HG02798 (cell line): ENCODE data around the gene NDC80.

ENCODE experiments used
- ATAC-seq: cut with Tn5 transposase; IDR thresholded peaks from one replicate; pipeline ENCODE4 v1.9.1; 2021; ENCODE audit warnings: mild to moderate bottlenecking; ENCODE audit not compliant: unreplicated experiment, poor library complexity

NDC80 gene

DNA sequence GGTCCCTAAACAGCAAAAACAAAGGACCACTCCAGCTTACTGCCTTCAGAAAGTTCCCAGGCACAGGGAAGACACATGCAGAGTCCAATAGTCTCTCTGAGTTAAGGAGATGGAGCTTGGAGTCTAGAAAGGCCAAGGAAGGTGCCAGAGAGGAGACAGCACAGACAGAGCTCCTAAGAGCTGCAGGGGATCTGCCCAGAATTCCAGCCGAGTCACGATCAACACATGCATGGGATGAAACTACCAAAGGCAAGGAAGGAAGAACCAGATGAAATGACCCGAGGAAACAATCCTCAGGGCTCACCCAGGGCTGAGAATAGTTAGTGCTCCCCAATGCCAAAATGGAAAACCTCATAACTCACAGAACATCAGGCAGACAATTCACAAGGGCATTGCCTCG lies 15.5 kb upstream of the NDC80 start:
- ATAC-seq = no peak

GRCh38 chr18:2557536-2557935 lies 13.8 kb upstream of the NDC80 start:
- no peak for ATAC-seq

GRCh38 chr18:2559249-2559648 lies 12.1 kb upstream of the NDC80 start:
- no peak for ATAC-seq

GRCh38 chr18:2564373-2564772 lies 7.0 kb upstream of the NDC80 start:
- ATAC-seq = no peak

- no peak for ATAC-seq
These were observed 3.2 kb upstream of the NDC80 start for GRCh38 chr18:2568129-2568528.

GRCh38 chr18:2568605-2569004 lies 2.8 kb upstream of the NDC80 start:
- ATAC-seq = no peak

DNA sequence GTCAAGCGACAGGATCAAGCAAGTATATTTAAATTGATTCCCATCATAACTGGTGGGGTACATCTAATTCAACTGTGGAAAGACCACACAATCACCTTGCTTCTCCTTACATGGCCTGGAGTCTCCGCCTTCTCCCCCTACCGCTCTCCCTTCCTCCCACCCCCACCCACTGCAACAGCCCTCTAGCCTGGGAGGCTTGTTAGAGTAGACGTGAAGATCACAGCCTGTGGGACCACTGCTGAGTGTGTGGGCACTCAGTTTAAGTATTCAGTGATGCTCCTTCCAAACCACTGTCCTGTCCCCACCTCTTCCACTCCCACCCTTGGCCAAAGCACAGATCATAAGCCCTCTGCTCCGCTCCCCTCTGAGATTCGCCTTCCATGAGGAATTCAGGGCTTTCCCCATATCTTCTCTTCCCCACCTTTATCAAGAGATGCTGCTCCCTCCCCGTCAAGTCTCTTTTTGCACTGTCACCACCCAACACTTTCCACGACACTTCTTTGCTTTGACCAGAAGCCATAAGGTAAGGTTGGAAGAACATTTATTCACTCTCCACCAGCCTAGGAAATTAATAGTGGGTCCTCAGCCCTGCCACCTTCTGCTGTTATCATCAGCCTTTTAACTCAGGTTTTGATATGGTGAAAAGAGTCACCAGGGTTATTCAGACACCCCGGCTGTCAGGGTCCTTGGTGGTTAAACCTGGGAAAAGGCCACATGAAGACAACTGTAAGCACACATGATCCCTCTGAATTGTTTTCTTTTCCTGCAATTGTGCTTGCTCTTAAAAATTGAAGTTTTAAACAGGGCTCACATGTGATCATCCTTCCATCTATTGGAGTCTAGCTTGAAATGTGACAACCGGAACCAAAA lies 1.8 kb upstream of the NDC80 start:
- no peak for ATAC-seq

DNA sequence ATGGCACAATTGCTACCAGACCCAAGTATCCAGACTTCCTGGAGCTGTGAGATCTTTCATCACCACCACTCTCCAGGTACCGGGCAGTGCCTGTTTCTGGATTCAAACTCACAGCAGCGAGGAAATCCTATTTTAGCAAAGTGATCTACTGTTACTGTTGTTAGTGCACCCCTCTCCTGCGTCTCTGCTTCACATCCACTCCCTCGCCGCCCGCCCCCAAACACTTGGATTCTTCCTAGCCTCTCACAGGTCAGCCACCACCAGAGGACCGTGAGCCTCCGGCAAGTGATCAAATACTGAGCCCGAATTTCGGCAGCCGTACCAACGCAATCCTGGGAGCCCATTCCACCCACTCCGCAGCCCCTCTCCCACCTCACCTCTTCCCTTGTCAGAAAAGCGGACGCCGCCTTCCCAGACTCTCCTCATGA lies 571 bp upstream of the NDC80 start:
- ATAC-seq = peak; percentile 41

DNA sequence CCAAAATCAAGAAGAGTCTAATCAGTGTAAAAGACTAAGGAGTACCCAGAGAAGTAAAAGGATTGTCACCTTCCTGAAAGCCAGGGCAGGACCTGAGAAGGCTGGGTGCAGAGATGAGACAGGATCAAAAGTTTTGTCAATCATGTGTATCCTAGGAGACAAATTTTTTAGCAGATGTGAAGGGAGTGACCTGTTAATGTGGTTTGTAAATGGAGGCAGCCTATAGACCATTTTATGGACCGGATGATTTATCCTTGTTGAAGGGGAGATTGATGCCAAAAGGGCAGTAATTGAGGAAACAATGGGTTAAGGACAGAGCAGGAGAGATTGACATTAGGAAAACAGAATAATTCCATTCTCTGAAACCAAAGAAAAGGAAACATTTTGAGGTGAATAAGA lies 813 bp downstream of the NDC80 start:
- ATAC-seq = peak; percentile 8

GRCh38 chr18:2572892-2573291 lies 1.5 kb downstream of the NDC80 start:
- ATAC-seq = no peak

DNA sequence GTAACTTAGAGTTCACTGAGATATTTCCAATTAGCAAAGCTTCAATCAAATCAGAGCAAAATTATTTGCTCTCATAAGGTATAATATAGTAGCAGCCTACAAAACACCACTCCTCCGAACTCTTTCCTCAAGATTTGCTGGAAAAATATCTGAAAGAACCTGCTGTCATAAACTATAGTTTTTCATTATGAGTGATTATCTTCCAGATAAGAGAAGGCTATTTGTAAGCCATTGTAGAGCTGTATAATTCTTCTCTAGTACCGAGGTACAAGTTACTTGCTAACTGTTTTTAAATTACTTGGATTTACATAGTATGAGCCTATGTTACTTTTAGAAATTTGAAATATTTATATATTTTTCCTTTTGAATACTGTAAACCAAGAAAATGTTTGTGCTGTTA lies 2.1 kb downstream of the NDC80 start:
- no peak for ATAC-seq

DNA sequence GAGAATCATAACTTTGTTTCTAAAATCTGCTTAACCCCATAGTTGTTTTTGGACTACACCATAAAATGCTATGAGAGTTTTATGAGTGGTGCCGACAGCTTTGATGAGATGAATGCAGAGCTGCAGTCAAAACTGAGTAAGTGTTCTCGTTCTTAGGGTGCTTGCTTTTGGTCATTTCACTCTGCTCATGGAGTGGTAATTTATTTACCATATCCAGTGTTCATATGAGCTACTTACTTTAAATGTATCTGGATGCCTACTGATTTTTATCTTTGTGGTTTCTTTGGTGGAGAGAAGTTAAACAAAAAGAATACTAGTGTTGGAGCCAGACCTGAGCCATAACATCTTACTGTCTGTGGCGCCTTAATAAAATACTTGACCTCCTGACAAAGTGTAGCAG lies 16.4 kb downstream of the NDC80 start:
- ATAC-seq = no peak

DNA sequence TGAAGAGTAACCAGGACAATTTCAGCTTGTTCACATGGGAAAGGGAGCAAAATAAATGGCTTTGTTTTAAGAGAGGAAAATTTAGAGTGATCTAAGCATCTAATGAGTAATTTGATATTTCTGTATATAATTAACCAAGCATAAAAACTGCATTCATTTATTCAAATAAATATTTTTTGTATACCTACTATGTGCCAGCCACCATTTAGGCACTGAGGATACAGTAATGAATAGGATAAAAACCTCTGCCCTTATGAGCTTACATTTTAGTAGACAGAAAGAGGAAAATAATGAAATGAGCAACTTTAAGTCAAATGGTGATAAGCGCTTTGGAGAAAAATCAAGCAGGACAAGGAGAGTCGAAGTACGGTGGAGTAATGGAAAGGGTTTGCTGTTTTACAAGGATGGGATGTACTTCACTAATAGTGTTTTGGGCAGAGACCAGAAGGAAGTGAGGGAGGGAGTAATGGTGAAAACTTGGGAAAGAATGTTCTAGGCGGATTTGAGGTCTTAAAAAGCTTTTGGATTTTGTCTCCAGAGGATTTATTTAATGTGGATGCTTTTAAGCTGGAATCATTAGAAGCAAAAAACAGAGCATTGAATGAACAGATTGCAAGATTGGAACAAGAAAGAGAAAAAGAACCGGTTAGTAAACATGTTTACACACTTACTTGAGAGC lies 17.4 kb downstream of the NDC80 start:
- no peak for ATAC-seq

DNA sequence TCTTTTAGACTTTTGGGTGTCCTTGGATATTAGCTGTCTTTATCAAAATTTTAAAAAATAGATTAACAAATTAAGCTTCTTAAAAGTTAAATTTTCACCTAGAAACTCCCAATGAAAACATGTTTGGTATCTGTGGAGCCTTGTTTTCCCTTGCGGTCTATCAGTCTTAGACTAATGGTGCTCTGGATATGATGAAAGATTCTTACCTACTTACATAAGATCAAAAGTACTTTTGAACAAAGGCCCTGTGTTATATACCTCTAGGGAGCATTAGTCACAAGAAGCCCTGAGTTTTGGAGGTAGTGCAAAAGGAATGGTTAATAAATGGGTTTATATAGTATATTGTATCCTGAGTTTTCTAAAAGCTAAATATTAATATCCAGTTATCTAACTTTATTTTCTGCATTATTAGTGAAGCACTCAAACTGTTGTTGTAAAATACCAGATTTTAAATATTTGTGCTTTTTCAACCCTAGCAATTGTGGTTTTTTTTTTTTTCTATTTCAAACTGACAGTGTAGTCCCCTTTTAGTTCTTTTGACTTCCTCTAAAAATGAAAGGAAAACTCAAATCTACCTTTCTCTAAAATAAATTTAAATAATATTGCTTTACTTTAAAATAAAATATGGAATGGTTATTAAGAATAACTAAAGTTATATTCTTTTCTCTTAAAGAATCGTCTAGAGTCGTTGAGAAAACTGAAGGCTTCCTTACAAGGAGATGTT lies 18.1 kb downstream of the NDC80 start:
- ATAC-seq = no peak

DNA sequence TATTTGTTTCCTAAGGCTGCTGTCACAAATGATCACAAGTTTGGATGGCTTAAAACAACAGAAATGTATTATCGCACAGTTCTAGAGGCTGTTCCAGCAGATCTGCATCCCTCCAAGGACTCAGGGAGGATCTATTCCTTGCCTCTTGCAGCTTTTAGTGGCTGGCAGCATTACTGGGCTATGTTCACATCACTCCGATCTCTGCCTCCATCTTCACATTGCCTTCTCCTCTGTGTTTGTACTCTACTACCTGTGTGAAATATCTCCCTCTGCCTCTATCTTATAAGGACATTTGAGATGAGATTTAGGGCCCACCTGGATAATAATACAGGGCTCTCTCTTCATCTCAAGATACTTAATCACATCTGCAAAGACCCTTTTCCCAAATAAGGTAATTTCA lies 18.9 kb downstream of the NDC80 start:
- ATAC-seq = no peak

DNA sequence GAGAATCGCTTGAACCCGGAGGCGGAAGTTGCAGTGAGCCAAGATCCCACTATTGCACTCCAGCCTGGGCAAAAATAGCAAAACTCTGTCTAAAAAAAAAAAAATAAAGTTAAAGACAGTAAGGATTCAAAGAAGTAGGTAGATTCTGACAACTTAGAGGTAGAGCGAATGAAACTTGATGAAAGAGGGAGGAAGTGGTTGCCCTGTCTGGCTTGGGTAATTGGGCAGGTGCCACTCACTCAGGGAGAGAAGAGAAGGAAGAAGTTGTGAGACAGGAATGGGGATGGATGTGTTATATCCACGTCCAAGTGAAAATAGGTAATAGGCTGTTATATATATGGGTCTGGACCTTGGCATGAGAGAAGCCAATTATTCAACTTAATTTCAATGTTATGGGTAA lies 26.3 kb downstream of the NDC80 start:
- ATAC-seq = no peak

DNA sequence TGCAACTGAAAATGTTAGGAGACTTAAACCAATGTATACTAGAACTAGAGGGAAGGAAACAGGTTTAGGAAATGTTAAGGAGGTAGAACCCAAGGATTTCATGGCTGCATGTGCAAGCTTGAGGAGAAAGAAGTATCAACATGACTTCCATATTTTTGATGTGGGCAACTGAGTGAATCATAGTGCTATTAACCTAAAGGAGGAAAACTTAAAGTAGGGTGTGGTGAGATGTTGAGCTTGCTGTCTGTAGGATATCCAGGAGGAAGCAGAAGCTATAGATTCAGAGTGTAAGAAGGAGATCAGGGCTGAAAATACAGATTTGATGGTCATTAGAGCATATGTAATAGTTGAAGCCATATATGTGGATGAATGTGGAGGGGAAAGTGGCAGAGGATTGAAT lies 31.5 kb downstream of the NDC80 start:
- no peak for ATAC-seq

DNA sequence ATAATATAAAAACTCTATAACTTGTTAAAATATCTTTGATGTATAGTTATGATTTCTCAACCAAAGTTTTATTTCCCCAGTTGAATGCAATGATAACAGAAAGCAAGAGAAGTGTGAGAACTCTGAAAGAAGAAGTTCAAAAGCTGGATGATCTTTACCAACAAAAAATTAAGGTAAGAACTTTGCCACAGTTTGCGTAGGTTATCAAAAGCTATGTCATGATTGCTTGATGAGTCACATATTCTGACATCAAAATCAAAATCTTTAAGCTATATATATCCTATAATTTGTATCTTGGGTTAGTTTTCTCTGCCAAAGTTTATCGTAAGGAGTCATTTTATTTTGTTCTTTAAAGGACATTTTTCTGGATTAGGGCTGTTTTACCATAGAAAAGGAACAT lies 35.0 kb downstream of the NDC80 start:
- ATAC-seq = no peak

DNA sequence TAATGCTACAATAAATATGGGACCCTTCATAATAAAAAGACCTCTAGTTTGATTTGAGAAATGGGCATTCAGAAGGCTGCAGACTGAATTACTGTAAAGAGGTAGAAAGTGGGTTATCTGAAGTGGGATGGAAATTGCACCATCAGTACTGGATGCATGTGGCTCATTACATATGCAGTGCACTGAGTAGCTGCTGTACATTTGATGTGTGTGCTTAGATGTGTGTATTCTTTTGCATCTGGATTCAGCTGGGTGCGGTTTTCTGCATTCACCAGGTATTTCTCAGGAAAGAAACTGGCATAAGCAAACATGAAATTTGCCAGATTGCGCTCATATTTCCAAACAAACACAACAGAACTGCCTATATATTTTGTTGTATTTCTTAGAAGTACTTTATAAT lies 38.2 kb downstream of the NDC80 start:
- ATAC-seq = no peak

- no peak for ATAC-seq
These were observed 39.2 kb downstream of the NDC80 start for GRCh38 chr18:2610549-2610948.

- no peak for ATAC-seq
These were observed 41.6 kb downstream of the NDC80 start for GRCh38 chr18:2612996-2613395.
